GM12891 (cell line): Measurements from ENCODE around the gene ARHGEF25.

Source experiments
- PAX5 ChIP-seq: IDR thresholded peaks from 2 replicates; pipeline ENCODE4 v1.6.1; 2011; ENCODE audit warnings: low read length, moderate library complexity, mild to moderate bottlenecking; ENCODE audit not compliant: insufficient read depth, severe bottlenecking
- POLR2A ChIP-seq: IDR thresholded peaks from 2 replicates; pipeline ENCODE4 v1.6.1; 2011; ENCODE audit warnings: low read depth, low read length, control low read depth
- POLR2AphosphoS5 ChIP-seq: IDR thresholded peaks from 2 replicates; pipeline ENCODE4 v1.6.1; 2011; ENCODE audit warnings: low read depth, low read length, control low read depth
- POU2F2 ChIP-seq: IDR thresholded peaks from 2 replicates; pipeline ENCODE4 v1.6.1; 2011; ENCODE audit warnings: low read depth, mild to moderate bottlenecking, control low read depth, low read length, moderate library complexity
- SPI1 ChIP-seq: IDR thresholded peaks from 2 replicates; pipeline ENCODE4 v1.6.1; 2011; ENCODE audit warnings: low read depth, low read length, control low read depth
- TAF1 ChIP-seq: IDR thresholded peaks from 2 replicates; pipeline ENCODE4 v1.6.1; 2011; ENCODE audit warnings: low read depth, low read length, control low read depth

GRCh38 chr12:57612711-57613426 is 1.6 kb downstream of the ARHGEF25 start:
- TF ChIP-seq POLR2AphosphoS5, result no peak
- no peak for TF ChIP-seq POLR2A
- no peak for TF ChIP-seq POU2F2
- TF ChIP-seq TAF1, result no peak
- no peak for TF ChIP-seq PAX5
- TF ChIP-seq SPI1, result no peak
